Measurements from ENCODE around the gene AGBL1. TPM values are rescaled to one million over a fixed set of nuclear protein-coding genes. Genes with fewer than 3 reads are reported as not detected.

The AGBL1 gene
- total and polyA plus RNA-seq, 2 experiments from 2014 or later, result 0.03 TPM; not detected in 1

DNA sequence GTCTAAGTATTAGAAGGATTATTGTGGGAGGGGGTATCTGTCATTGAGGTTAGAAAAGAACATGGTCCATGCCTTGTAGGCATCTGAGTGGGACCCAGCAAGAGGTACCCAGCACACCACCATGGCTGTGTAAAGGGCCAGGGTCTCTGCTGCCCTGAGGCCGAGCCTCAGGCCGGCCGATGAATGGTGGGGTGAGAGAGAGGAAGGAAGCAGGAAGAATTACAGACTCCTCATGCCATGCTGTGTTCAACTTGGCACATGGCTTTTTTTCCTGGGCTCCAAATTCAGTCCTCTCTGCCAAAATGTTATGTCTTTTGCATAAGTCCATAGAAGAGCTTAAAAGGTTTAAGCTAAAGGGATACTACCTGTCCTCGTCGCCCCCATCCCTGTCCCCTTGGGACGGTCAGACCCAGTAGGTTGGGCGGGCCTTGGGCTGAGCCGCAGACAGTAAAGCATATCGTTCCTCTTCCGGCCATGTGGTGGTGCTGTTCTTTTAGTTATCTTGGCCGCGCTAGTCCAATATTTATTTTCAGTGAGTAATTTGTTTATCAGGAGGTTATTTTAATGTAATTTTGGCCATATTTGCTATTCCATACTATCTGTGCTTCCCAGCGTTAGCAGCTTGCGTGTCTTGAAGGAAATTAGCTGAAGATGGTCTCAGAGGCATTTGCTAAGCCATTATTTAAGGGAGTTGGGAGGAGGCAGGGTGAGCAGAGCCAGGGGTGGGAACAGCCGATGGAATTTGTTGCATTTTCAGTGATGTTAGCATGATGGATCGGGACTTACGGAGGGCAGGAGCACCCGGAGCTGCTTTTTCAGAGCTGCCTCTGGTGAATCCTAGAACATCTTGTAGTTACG is 152.4 kb downstream of the AGBL1 start:
- H3K9me3 Mint-ChIP-seq, result no peaks in the 10 kb centered on the region
- H4K20me1 ChIP-seq (replicated peaks; ENCODE audit: insufficient read depth), result no peaks in the 10 kb centered on the region
- peak overlapping the region; percentile 94 for H2AFZ ChIP-seq
- TF ChIP-seq, protein P1, sequence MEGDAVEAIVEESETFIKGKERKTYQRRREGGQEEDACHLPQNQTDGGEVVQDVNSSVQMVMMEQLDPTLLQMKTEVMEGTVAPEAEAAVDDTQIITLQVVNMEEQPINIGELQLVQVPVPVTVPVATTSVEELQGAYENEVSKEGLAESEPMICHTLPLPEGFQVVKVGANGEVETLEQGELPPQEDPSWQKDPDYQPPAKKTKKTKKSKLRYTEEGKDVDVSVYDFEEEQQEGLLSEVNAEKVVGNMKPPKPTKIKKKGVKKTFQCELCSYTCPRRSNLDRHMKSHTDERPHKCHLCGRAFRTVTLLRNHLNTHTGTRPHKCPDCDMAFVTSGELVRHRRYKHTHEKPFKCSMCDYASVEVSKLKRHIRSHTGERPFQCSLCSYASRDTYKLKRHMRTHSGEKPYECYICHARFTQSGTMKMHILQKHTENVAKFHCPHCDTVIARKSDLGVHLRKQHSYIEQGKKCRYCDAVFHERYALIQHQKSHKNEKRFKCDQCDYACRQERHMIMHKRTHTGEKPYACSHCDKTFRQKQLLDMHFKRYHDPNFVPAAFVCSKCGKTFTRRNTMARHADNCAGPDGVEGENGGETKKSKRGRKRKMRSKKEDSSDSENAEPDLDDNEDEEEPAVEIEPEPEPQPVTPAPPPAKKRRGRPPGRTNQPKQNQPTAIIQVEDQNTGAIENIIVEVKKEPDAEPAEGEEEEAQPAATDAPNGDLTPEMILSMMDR (conservative IDR thresholded peaks at IDR 0.05; ENCODE audit: low read depth in 2 of 2), result peak; percentile 83 to 91
- TF ChIP-seq EZH2phosphoT487 (IDR thresholded peaks at IDR 0.05; ENCODE audit: unreplicated experiment), result no peak
- H3K4me2 ChIP-seq, result 0 out of 2 replicates have a peak overlapping the region, but pooled peaks have one; percentile 24
- no peaks in the 10 kb centered on the region for H3K79me2 ChIP-seq (replicated peaks; ENCODE audit: insufficient read depth)
- no peaks in the 10 kb centered on the region for H3F3A ChIP-seq (replicated peaks; ENCODE audit: low read depth)
- no peaks in the 10 kb centered on the region for H3K9me2 ChIP-seq (ENCODE audit: insufficient read depth)
- peak overlapping the region; percentile 49; the same call in 1 of the 3 replicates for H3K4me3 Mint-ChIP-seq
- peaks cover 29% of the 10 kb centered on the region for H3K4me1 ChIP-seq (ENCODE audit: insufficient read depth)
- peaks cover 27% of the 10 kb centered on the region for H3K4me1 Mint-ChIP-seq
- peaks cover 4% of the 10 kb centered on the region for H3K27me3 Mint-ChIP-seq (ENCODE audit: insufficient read depth, low read depth, poor library complexity)
- no peaks in the 10 kb centered on the region for H3K36me3 ChIP-seq (ENCODE audit: insufficient read depth)
- no peak overlapping the region for H3K27ac Mint-ChIP-seq
- no peaks in the 10 kb centered on the region for H3K27me3 ChIP-seq (ENCODE audit: insufficient read depth)
- H3K36me3 Mint-ChIP-seq (ENCODE audit: low read depth), result no peaks in the 10 kb centered on the region
- no peak overlapping the region for H3K27ac ChIP-seq (ENCODE audit: low read depth)
- ATAC-seq (peak; percentile 83), DNase-seq (ENCODE audit: low spot score) (peak; percentile 83)
- H3K4me3 ChIP-seq, result peak overlapping the region; percentile 14; the same call in 1 of the 2 replicates

DNA sequence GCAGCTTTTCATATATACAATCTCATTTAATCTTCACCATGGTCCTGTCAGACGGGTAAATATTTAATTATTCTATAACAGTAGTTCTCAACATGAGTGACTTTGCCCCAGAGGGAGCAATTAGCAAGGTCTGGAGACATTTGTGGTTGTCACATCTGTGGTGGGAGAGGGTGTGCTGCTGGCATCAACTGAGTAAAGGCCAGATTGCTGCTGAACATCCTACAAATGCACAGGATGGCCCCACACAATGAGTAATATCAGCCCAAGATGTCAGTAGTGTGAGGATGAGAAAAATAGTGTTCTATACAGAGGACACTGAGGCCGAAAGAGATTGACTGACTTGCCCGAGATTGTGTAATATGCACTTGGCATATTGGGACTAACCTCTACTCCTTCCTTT is 156.0 kb downstream of the AGBL1 start:
- no peaks in the 10 kb centered on the region for H3F3A ChIP-seq (replicated peaks; ENCODE audit: low read depth)
- H3K36me3 ChIP-seq (ENCODE audit: insufficient read depth), result no peaks in the 10 kb centered on the region
- H3K27ac ChIP-seq (ENCODE audit: low read depth), result no peak overlapping the region
- ATAC-seq, result no peak
- H2AFZ ChIP-seq, result no peak overlapping the region
- H3K4me3 ChIP-seq, result no peak overlapping the region
- H3K9me2 ChIP-seq (ENCODE audit: insufficient read depth), result no peaks in the 10 kb centered on the region
- H3K27me3 ChIP-seq (ENCODE audit: insufficient read depth), result no peaks in the 10 kb centered on the region
- no peak overlapping the region for H3K27ac Mint-ChIP-seq
- no peaks in the 10 kb centered on the region for H3K79me2 ChIP-seq (replicated peaks; ENCODE audit: insufficient read depth)
- H3K4me3 Mint-ChIP-seq, result no peak overlapping the region
- peaks cover 38% of the 10 kb centered on the region for H3K4me1 ChIP-seq (ENCODE audit: insufficient read depth)
- H3K4me1 Mint-ChIP-seq, result peaks cover 32% of the 10 kb centered on the region
- no peaks in the 10 kb centered on the region for H3K9me3 Mint-ChIP-seq
- H3K27me3 Mint-ChIP-seq (ENCODE audit: insufficient read depth, low read depth, poor library complexity), result peaks cover 5% of the 10 kb centered on the region
- DNase-seq (ENCODE audit: low spot score), result no peak
- H4K20me1 ChIP-seq (replicated peaks; ENCODE audit: insufficient read depth), result no peaks in the 10 kb centered on the region
- H3K36me3 Mint-ChIP-seq (ENCODE audit: low read depth), result no peaks in the 10 kb centered on the region
- peak overlapping the region; percentile 68; the same call in 1 of the 2 replicates for H3K4me2 ChIP-seq
- TF ChIP-seq JUNB (IDR thresholded peaks at IDR 0.05; ENCODE audit: unreplicated experiment) (no peak), EZH2phosphoT487 (IDR thresholded peaks at IDR 0.05; ENCODE audit: unreplicated experiment) (no peak)
- TF ChIP-seq, protein P2, sequence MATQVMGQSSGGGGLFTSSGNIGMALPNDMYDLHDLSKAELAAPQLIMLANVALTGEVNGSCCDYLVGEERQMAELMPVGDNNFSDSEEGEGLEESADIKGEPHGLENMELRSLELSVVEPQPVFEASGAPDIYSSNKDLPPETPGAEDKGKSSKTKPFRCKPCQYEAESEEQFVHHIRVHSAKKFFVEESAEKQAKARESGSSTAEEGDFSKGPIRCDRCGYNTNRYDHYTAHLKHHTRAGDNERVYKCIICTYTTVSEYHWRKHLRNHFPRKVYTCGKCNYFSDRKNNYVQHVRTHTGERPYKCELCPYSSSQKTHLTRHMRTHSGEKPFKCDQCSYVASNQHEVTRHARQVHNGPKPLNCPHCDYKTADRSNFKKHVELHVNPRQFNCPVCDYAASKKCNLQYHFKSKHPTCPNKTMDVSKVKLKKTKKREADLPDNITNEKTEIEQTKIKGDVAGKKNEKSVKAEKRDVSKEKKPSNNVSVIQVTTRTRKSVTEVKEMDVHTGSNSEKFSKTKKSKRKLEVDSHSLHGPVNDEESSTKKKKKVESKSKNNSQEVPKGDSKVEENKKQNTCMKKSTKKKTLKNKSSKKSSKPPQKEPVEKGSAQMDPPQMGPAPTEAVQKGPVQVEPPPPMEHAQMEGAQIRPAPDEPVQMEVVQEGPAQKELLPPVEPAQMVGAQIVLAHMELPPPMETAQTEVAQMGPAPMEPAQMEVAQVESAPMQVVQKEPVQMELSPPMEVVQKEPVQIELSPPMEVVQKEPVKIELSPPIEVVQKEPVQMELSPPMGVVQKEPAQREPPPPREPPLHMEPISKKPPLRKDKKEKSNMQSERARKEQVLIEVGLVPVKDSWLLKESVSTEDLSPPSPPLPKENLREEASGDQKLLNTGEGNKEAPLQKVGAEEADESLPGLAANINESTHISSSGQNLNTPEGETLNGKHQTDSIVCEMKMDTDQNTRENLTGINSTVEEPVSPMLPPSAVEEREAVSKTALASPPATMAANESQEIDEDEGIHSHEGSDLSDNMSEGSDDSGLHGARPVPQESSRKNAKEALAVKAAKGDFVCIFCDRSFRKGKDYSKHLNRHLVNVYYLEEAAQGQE (IDR thresholded peaks at IDR 0.05; ENCODE audit: unreplicated experiment), result no peak
- TF ChIP-seq, protein P1 (conservative IDR thresholded peaks at IDR 0.05; ENCODE audit: low read depth in 2 of 2), result no peak

Data from GM23338 (cell line).